ENCODE results near the gene TBC1D22A. TPM values are rescaled to one million over a fixed set of nuclear protein-coding genes. Genes with fewer than 3 reads are reported as not detected.

TBC1D22A gene
- total and polyA plus RNA-seq, 2 donors (not counting 3 experiments of a cell fraction or from before 2014, with no cell fraction given): 26.1 to 32.4 TPM

DNA sequence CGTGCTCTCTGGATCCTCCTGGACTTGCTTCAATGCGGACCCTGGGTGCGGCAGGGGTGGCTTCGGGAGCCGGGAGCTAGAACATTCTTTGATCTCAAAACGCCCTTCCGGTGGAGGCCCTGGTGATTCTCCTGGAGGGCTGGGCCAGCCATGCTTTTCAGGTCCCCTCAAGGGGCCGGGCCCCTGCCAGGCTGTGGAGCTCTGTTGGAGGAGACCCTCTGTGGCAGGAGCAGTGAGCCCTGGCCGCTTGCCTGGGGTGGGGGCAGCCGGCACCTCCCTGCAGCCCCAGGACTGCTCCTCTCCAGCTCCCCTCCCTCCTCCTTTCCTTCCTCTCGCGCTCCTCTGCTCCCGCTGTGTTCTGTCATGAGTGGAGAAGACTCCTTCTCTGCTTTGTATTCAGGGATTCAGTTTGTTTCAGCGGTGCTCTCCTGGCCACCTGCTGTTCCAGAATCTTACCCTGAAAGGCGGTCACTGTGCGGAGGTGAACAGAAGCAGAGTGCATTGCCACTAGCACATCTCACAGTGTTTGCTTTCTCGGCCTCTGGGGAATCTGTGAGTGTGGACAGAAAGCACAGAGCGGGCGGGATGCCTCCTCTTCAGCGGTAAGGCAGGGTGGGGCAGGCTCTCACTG, 289.1 kb downstream of the TBC1D22A start:
- FAIRE-seq: no peak
- intact Hi-C loops (cut with micrococcal nuclease): no loop called here
- Histone ChIP-seq H3K9ac (replicated peaks; ENCODE audit: extremely low read depth, insufficient read depth, low read length) (no peak overlapping the region), H4K20me1 (replicated peaks; ENCODE audit: control insufficient read depth, extremely low read depth, insufficient read depth, low read length) (no peaks in the 10 kb centered on the region), H3K4me1 (ENCODE audit: control insufficient read depth, extremely low read depth, insufficient read depth, low read length) (peaks cover 3% of the 10 kb centered on the region), H3K9me3 (replicated peaks; ENCODE audit: control insufficient read depth, insufficient read depth, low read length) (no peaks in the 10 kb centered on the region), H3K9me1 (replicated peaks; ENCODE audit: control insufficient read depth, extremely low read depth, insufficient read depth, low read length) (no peaks in the 10 kb centered on the region), H3K4me3 (replicated peaks in 1 of 3; ENCODE audit: insufficient read depth in 1 of 3, low read depth in 1 of 3, low read length in 3 of 3) (no peak overlapping the region), H3K4me2 (ENCODE audit: insufficient read depth, low read length) (no peak overlapping the region), H3K36me3 (ENCODE audit: control insufficient read depth in 2 of 2, extremely low read depth in 1 of 2, insufficient read depth in 2 of 2, low read length in 2 of 2) (no peaks in the 10 kb centered on the region), H3K79me2 (ENCODE audit: control insufficient read depth, insufficient read depth, low read length) (no peaks in the 10 kb centered on the region), H2AFZ (ENCODE audit: low read depth, low read length) (no peak overlapping the region), H3K27ac (ENCODE audit: insufficient read depth, low read depth, low read length) (no peak overlapping the region), H3K27me3 (ENCODE audit: control insufficient read depth in 2 of 2, insufficient read depth in 2 of 2, low read length in 2 of 2) (no peaks in the 10 kb centered on the region)
- dilution Hi-C loops (cut with MboI; ENCODE audit: extremely low pct_ligation_motif_present, low sequenced_read_pairs): no loop called here
- POLR2A ChIA-PET: no interaction called here
- no peak for DNase-seq (ENCODE audit: low read depth, low spot score)
- BruUV-seq (replicated peaks): no TSS peak
- TF ChIP-seq POLR2A (IDR thresholded peaks at IDR 0.05; ENCODE audit: low read depth, low read length) (no peak), MYC (IDR thresholded peaks at IDR 0.05; ENCODE audit: low read depth, low read length) (no peak), JUN (IDR thresholded peaks at IDR 0.05; ENCODE audit: borderline replicate concordance, insufficient read depth, insufficient read length, low read depth) (no peak), FOS (IDR thresholded peaks at IDR 0.05; ENCODE audit: borderline replicate concordance, insufficient read depth, low read length) (no peak), POLR2AphosphoS5 (IDR thresholded peaks at IDR 0.05; ENCODE audit: insufficient read depth, low read depth, low read length) (no peak), EZH2 (IDR thresholded peaks at IDR 0.05; ENCODE audit: borderline replicate concordance, low read depth, low read length, severe bottlenecking) (no peak), GATA2 (IDR thresholded peaks at IDR 0.05; ENCODE audit: insufficient read depth, insufficient read length, low read depth, low read length) (no peak)
- TF ChIP-seq, protein P1, sequence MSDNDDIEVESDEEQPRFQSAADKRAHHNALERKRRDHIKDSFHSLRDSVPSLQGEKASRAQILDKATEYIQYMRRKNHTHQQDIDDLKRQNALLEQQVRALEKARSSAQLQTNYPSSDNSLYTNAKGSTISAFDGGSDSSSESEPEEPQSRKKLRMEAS (IDR thresholded peaks at IDR 0.05; ENCODE audit: insufficient read depth, insufficient read length): no peak
- TF ChIP-seq, protein P2, sequence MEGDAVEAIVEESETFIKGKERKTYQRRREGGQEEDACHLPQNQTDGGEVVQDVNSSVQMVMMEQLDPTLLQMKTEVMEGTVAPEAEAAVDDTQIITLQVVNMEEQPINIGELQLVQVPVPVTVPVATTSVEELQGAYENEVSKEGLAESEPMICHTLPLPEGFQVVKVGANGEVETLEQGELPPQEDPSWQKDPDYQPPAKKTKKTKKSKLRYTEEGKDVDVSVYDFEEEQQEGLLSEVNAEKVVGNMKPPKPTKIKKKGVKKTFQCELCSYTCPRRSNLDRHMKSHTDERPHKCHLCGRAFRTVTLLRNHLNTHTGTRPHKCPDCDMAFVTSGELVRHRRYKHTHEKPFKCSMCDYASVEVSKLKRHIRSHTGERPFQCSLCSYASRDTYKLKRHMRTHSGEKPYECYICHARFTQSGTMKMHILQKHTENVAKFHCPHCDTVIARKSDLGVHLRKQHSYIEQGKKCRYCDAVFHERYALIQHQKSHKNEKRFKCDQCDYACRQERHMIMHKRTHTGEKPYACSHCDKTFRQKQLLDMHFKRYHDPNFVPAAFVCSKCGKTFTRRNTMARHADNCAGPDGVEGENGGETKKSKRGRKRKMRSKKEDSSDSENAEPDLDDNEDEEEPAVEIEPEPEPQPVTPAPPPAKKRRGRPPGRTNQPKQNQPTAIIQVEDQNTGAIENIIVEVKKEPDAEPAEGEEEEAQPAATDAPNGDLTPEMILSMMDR (IDR thresholded peaks at IDR 0.05; ENCODE audit: extremely low read depth in 1 of 2, insufficient read depth in 1 of 2, low read depth in 1 of 2, low read length in 2 of 2): no peak
- CTCF ChIA-PET: interaction anchor here (1.6 kb wide), 1 partner anchor 253 kb away, joined by 3 read pairs; no protein-coding TSS in a partner anchor
